HepG2 (cell line): ENCODE measurements around the gene DLST. TPM values are rescaled to one million over a fixed set of nuclear protein-coding genes. Genes with fewer than 3 reads are reported as not detected.

Experiments
- EP300 ChIP-seq, 3 experiments: sonication (generic) in 1 of 3; formaldehyde crosslinking in 1 of 3; IDR thresholded peaks; 2 replicates each; pipeline versions ENCODE4 v1.5.1 to v1.6.1; 2011 to 2020; ENCODE audit warnings: low read depth in 2 of 3, low read length in 2 of 3, borderline replicate concordance in 1 of 3, improper control_type of control experiment in 1 of 3, mild to moderate bottlenecking in 1 of 3, missing genetic modification reagents in 1 of 3, moderate library complexity in 1 of 3
- FOSL2 ChIP-seq: sonication (generic); formaldehyde crosslinking; IDR thresholded peaks from 2 replicates; pipeline ENCODE4 v1.4.0; 2020; ENCODE audit warnings: missing genetic modification reagents
- FOXJ3 ChIP-seq: sonication (generic); formaldehyde crosslinking; IDR thresholded peaks from 2 replicates; pipeline ENCODE4 v1.4.0; 2020; ENCODE audit warnings: missing genetic modification reagents, mild to moderate bottlenecking, borderline replicate concordance
- IKZF4 ChIP-seq: sonication (generic); formaldehyde crosslinking; IDR thresholded peaks from 2 replicates; pipeline ENCODE4 v1.5.1; 2020; ENCODE audit warnings: borderline replicate concordance, mild to moderate bottlenecking, low read depth, missing genetic modification reagents; ENCODE audit errors: not compliant biosample characterization
- KDM1A ChIP-seq: IDR thresholded peaks from 2 replicates; pipeline ENCODE4 v1.6.1; 2016; ENCODE audit warnings: missing compliant biosample characterization
- KDM6A ChIP-seq: IDR thresholded peaks from 2 replicates; pipeline ENCODE4 v1.6.1; 2016; ENCODE audit warnings: low read depth
- PCBP1 ChIP-seq: fragments of 200-400 bp; formaldehyde crosslinking; IDR thresholded peaks from 2 replicates; pipeline ENCODE4 v1.6.1; 2017; ENCODE audit warnings: mild to moderate bottlenecking, low read depth, low read length, borderline replicate concordance
- PTBP1 ChIP-seq: fragments of 200-400 bp; formaldehyde crosslinking; IDR thresholded peaks from 2 replicates; pipeline ENCODE4 v1.6.1; 2018; ENCODE audit warnings: low read length, low read depth; ENCODE audit not compliant: poor library complexity, severe bottlenecking
- REL ChIP-seq: sonication (generic); formaldehyde crosslinking; conservative IDR thresholded peaks from 2 replicates; pipeline ENCODE4 v1.8.0; 2022; ENCODE audit warnings: mild to moderate bottlenecking, missing genetic modification reagents, moderate library complexity
- SIX4 ChIP-seq: sonication (generic); formaldehyde crosslinking; IDR thresholded peaks from 2 replicates; pipeline ENCODE4 v1.4.0; 2020; ENCODE audit warnings: missing genetic modification reagents
- SP2 ChIP-seq: sonication (generic); formaldehyde crosslinking; IDR thresholded peaks from 2 replicates; pipeline ENCODE4 v1.5.1; 2020; ENCODE audit warnings: mild to moderate bottlenecking, missing genetic modification reagents
- TCF12 ChIP-seq, 2 experiments: fragments of 450-650 bp in 1 of 2; sonication (generic) in 1 of 2; formaldehyde crosslinking in 1 of 2; IDR thresholded peaks; 2 replicates each; pipeline versions ENCODE4 v1.6.1 to v1.8.0; 2017 to 2022; ENCODE audit warnings: antibody characterized with exemption in 1 of 2, mild to moderate bottlenecking in 1 of 2, missing genetic modification reagents in 1 of 2, moderate library complexity in 1 of 2
- TMF1 ChIP-seq: sonication (generic); formaldehyde crosslinking; IDR thresholded peaks from 2 replicates; pipeline ENCODE4 v1.8.1; 2022; ENCODE audit warnings: low read depth, missing genetic modification reagents
- ZFP41 ChIP-seq: sonication (generic); formaldehyde crosslinking; IDR thresholded peaks from 2 replicates; pipeline ENCODE4 v1.4.0; 2020; ENCODE audit warnings: mild to moderate bottlenecking, missing genetic modification reagents, borderline replicate concordance
- ZNF280B ChIP-seq: sonication (generic); formaldehyde crosslinking; IDR thresholded peaks from 2 replicates; pipeline ENCODE4 v1.5.0; 2020; ENCODE audit warnings: missing genetic modification reagents, mild to moderate bottlenecking, borderline replicate concordance
- ZNF350 ChIP-seq: sonication (generic); formaldehyde crosslinking; IDR thresholded peaks from 2 replicates; pipeline ENCODE4 v1.4.0; 2020; ENCODE audit warnings: mild to moderate bottlenecking, low read depth, missing genetic modification reagents, borderline replicate concordance
- ZNF354B ChIP-seq: sonication (generic); formaldehyde crosslinking; IDR thresholded peaks from 2 replicates; pipeline ENCODE4 v1.8.0; 2022; ENCODE audit warnings: mild to moderate bottlenecking, missing genetic modification reagents
- ZNF776 ChIP-seq: sonication (generic); formaldehyde crosslinking; IDR thresholded peaks from 2 replicates; pipeline ENCODE4 v1.4.0; 2020; ENCODE audit warnings: mild to moderate bottlenecking, missing genetic modification reagents
- polyA plus RNA-seq, 8 experiments: library from polyadenylated mRNA; depleted of rRNA in 3 of 8; stranded (reverse) in 7 of 8; unstranded in 1 of 8; fragments of >200 nt; fragmentation: Illumina TruSeq in 4 of 8; extraction: Trizol in 4 of 8; gene quantifications; 2 replicates each; pipeline versions ENCODE4 v1.2.1 to v1.2.3, GENCODE V29; 2011 to 2016; ENCODE audit warnings: low read depth in 4 of 8, missing spikeins in 1 of 8, mixed read lengths in 1 of 8; ENCODE audit not compliant: insufficient read depth in 1 of 8
- total RNA-seq, 5 experiments: library from RNA; depleted of rRNA; stranded (reverse); fragments of >200 nt; fragmentation: Illumina TruSeq; extraction: Trizol; gene quantifications; 2 replicates each; pipeline ENCODE4 v1.2.3, GENCODE V29; 2016; ENCODE audit warnings: low read depth in 1 of 5
- TF ChIP-seq, protein P1 (sequence below): IDR thresholded peaks from 2 replicates; pipeline ENCODE4 v1.6.1; 2016; ENCODE audit warnings: mild to moderate bottlenecking, missing biosample characterization, missing genetic modification reagents
- TF ChIP-seq, protein P2 (sequence below): sonication (generic); formaldehyde crosslinking; IDR thresholded peaks from 2 replicates; pipeline ENCODE4 v1.4.0; 2020; ENCODE audit warnings: missing genetic modification reagents, borderline replicate concordance
- TF ChIP-seq, protein P3 (sequence below): sonication (generic); formaldehyde crosslinking; IDR thresholded peaks from 2 replicates; pipeline ENCODE4 v1.4.0; 2020; ENCODE audit warnings: missing genetic modification reagents

DLST gene
- total and polyA plus RNA-seq, 2 of the 13 experiments (the other 11 are each of a cell fraction or from before 2014, with no cell fraction given) = 56.5 to 94.3 TPM

GRCh38 chr14:74881431-74882102, at the start of gene DLST (continued):
- TF ChIP-seq TCF12 (IDR thresholded peaks at IDR 0.05) = no peak
- no peak for TF ChIP-seq TCF12 (CRISPR knock-in tag; IDR thresholded peaks at IDR 0.05)
- TF ChIP-seq PCBP1 = peak; percentile 96; the same call in 1 of the 2 replicates
- TF ChIP-seq ZFP41 (CRISPR knock-in tag) = peak; percentile 83; the same call in 1 of the 2 replicates
- TF ChIP-seq KDM6A (CRISPR knock-in tag) = 0 out of 2 replicates have a peak, but pooled peaks have one; percentile 8
- peak; percentile 64; the same call in 1 of the 2 replicates for TF ChIP-seq SIX4
- TF ChIP-seq KDM1A (CRISPR knock-in tag) = no peak
- 0 out of 2 replicates have a peak, but pooled peaks have one; percentile 64 for TF ChIP-seq REL (CRISPR knock-in tag)
- TF ChIP-seq, protein P1, sequence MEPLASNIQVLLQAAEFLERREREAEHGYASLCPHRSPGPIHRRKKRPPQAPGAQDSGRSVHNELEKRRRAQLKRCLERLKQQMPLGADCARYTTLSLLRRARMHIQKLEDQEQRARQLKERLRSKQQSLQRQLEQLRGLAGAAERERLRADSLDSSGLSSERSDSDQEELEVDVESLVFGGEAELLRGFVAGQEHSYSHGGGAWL (CRISPR knock-in tag) = peak; percentile 65
- TF ChIP-seq FOXJ3 (CRISPR knock-in tag) = no peak
- 0 out of 4 replicates have a peak, but pooled peaks of 1 of the 2 experiments have one; percentile 15 for TF ChIP-seq EP300 (IDR thresholded peaks at IDR 0.05; ENCODE audit: low read depth in 2 of 2, low read length in 2 of 2)
- no peak; the same call in 1 of the 2 replicates for TF ChIP-seq EP300 (CRISPR knock-in tag; IDR thresholded peaks at IDR 0.05; ENCODE audit: borderline replicate concordance)
- TF ChIP-seq IKZF4 (CRISPR knock-in tag) = peak; percentile 58
- TF ChIP-seq ZNF350 = peak; percentile 84
- peak; percentile 64 for TF ChIP-seq SP2
- TF ChIP-seq PTBP1 = no peak
- TF ChIP-seq, protein P2, sequence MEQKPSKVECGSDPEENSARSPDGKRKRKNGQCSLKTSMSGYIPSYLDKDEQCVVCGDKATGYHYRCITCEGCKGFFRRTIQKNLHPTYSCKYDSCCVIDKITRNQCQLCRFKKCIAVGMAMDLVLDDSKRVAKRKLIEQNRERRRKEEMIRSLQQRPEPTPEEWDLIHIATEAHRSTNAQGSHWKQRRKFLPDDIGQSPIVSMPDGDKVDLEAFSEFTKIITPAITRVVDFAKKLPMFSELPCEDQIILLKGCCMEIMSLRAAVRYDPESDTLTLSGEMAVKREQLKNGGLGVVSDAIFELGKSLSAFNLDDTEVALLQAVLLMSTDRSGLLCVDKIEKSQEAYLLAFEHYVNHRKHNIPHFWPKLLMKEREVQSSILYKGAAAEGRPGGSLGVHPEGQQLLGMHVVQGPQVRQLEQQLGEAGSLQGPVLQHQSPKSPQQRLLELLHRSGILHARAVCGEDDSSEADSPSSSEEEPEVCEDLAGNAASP (CRISPR knock-in tag) = peak; percentile 52; the same call in 1 of the 2 replicates
- TF ChIP-seq ZNF280B (CRISPR knock-in tag) = peak; percentile 69
- TF ChIP-seq ZNF354B = no peak
- TF ChIP-seq, protein P3, sequence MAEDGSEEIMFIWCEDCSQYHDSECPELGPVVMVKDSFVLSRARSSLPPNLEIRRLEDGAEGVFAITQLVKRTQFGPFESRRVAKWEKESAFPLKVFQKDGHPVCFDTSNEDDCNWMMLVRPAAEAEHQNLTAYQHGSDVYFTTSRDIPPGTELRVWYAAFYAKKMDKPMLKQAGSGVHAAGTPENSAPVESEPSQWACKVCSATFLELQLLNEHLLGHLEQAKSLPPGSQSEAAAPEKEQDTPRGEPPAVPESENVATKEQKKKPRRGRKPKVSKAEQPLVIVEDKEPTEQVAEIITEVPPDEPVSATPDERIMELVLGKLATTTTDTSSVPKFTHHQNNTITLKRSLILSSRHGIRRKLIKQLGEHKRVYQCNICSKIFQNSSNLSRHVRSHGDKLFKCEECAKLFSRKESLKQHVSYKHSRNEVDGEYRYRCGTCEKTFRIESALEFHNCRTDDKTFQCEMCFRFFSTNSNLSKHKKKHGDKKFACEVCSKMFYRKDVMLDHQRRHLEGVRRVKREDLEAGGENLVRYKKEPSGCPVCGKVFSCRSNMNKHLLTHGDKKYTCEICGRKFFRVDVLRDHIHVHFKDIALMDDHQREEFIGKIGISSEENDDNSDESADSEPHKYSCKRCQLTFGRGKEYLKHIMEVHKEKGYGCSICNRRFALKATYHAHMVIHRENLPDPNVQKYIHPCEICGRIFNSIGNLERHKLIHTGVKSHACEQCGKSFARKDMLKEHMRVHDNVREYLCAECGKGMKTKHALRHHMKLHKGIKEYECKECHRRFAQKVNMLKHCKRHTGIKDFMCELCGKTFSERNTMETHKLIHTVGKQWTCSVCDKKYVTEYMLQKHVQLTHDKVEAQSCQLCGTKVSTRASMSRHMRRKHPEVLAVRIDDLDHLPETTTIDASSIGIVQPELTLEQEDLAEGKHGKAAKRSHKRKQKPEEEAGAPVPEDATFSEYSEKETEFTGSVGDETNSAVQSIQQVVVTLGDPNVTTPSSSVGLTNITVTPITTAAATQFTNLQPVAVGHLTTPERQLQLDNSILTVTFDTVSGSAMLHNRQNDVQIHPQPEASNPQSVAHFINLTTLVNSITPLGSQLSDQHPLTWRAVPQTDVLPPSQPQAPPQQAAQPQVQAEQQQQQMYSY = no peak
- no peak; the same call in 1 of the 2 replicates for TF ChIP-seq ZNF776 (CRISPR knock-in tag)
- TF ChIP-seq TMF1 (CRISPR knock-in tag) = peak; percentile 79
- TF ChIP-seq FOSL2 (CRISPR knock-in tag) = peak; percentile 27
